HepG2 (cell line): Measurements from ENCODE around the gene RAPGEF6. TPM values are rescaled to one million over a fixed set of nuclear protein-coding genes. Genes with fewer than 3 reads are reported as not detected.
A peak's percentile ranks its signal among the peaks of the same experiment; 100 is the strongest.

Source experiments
- ARNT2 ChIP-seq: sonication (generic); formaldehyde crosslinking; IDR thresholded peaks from 2 replicates; pipeline ENCODE4 v1.8.0; 2022; ENCODE audit warnings: mild to moderate bottlenecking, low read depth, missing genetic modification reagents, moderate library complexity
- RERE ChIP-seq: IDR thresholded peaks from 2 replicates; pipeline ENCODE4 v1.6.1; 2016; ENCODE audit warnings: low read depth, missing genetic modification reagents, missing compliant biosample characterization
- RFXAP ChIP-seq: sonication (generic); formaldehyde crosslinking; IDR thresholded peaks from 2 replicates; pipeline ENCODE4 v1.4.0; 2020; ENCODE audit warnings: missing genetic modification reagents, borderline replicate concordance
- SATB2 ChIP-seq: sonication (generic); formaldehyde crosslinking; IDR thresholded peaks from 2 replicates; pipeline ENCODE4 v1.5.0; 2020; ENCODE audit warnings: missing genetic modification reagents
- SP140L ChIP-seq: sonication (generic); formaldehyde crosslinking; IDR thresholded peaks from 2 replicates; pipeline ENCODE4 v1.4.0; 2020; ENCODE audit warnings: missing genetic modification reagents, borderline replicate concordance
- ZFP82 ChIP-seq: sonication (generic); formaldehyde crosslinking; IDR thresholded peaks from 2 replicates; pipeline ENCODE4 v1.5.1; 2020; ENCODE audit warnings: mild to moderate bottlenecking, missing genetic modification reagents, borderline replicate concordance
- ZNF160 ChIP-seq: sonication (generic); formaldehyde crosslinking; IDR thresholded peaks from 2 replicates; pipeline ENCODE4 v1.8.0; 2022; ENCODE audit warnings: mild to moderate bottlenecking, inconsistent platforms, missing genetic modification reagents
- ZNF7 ChIP-seq: IDR thresholded peaks from 2 replicates; pipeline ENCODE4 v1.6.1; 2016; ENCODE audit warnings: missing biosample characterization, missing genetic modification reagents
- ZNF761 ChIP-seq: sonication (generic); formaldehyde crosslinking; conservative IDR thresholded peaks from 2 replicates; pipeline ENCODE4 v1.4.0; 2020; ENCODE audit warnings: mild to moderate bottlenecking, missing genetic modification reagents
- polyA plus RNA-seq, 8 experiments: library from polyadenylated mRNA; depleted of rRNA in 3 of 8; stranded (reverse) in 7 of 8; unstranded in 1 of 8; fragments of >200 nt; fragmentation: Illumina TruSeq in 4 of 8; extraction: Trizol in 4 of 8; gene quantifications; 2 replicates each; pipeline versions ENCODE4 v1.2.1 to v1.2.3, GENCODE V29; 2011 to 2016; ENCODE audit warnings: low read depth in 4 of 8, missing spikeins in 1 of 8, mixed read lengths in 1 of 8; ENCODE audit not compliant: insufficient read depth in 1 of 8
- total RNA-seq, 5 experiments: library from RNA; depleted of rRNA; stranded (reverse); fragments of >200 nt; fragmentation: Illumina TruSeq; extraction: Trizol; gene quantifications; 2 replicates each; pipeline ENCODE4 v1.2.3, GENCODE V29; 2016; ENCODE audit warnings: low read depth in 1 of 5
- TF ChIP-seq, protein P1 (sequence below), 2 experiments: sonication (generic) in 1 of 2; formaldehyde crosslinking in 1 of 2; IDR thresholded peaks; 2 replicates each; pipeline versions ENCODE4 v1.4.0 to v1.6.1; 2016 to 2020; ENCODE audit warnings: borderline replicate concordance in 1 of 2, low read depth in 1 of 2, mild to moderate bottlenecking in 1 of 2, missing genetic modification reagents in 1 of 2
- TF ChIP-seq, protein P2 (sequence below): sonication (generic); formaldehyde crosslinking; IDR thresholded peaks from 2 replicates; pipeline ENCODE4 v1.8.1; 2023; ENCODE audit warnings: mild to moderate bottlenecking, missing genetic modification reagents
- TF ChIP-seq, protein P3 (sequence below): sonication (generic); formaldehyde crosslinking; IDR thresholded peaks from 2 replicates; pipeline ENCODE4 v1.5.1; 2020; ENCODE audit warnings: mild to moderate bottlenecking, missing genetic modification reagents, moderate library complexity

The RAPGEF6 gene
- total and polyA plus RNA-seq, 2 of the 13 experiments (the other 11 are each of a cell fraction or from before 2014, with no cell fraction given): 7.7 to 24.6 TPM

GRCh38 chr5:131634666-131634995 is 398 bp downstream of the RAPGEF6 start (continued):
- TF ChIP-seq, protein P1, sequence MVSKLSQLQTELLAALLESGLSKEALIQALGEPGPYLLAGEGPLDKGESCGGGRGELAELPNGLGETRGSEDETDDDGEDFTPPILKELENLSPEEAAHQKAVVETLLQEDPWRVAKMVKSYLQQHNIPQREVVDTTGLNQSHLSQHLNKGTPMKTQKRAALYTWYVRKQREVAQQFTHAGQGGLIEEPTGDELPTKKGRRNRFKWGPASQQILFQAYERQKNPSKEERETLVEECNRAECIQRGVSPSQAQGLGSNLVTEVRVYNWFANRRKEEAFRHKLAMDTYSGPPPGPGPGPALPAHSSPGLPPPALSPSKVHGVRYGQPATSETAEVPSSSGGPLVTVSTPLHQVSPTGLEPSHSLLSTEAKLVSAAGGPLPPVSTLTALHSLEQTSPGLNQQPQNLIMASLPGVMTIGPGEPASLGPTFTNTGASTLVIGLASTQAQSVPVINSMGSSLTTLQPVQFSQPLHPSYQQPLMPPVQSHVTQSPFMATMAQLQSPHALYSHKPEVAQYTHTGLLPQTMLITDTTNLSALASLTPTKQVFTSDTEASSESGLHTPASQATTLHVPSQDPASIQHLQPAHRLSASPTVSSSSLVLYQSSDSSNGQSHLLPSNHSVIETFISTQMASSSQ (IDR thresholded peaks at IDR 0.05; ENCODE audit: low read depth): no peak
- TF ChIP-seq, protein P1 (CRISPR knock-in tag; IDR thresholded peaks at IDR 0.05; ENCODE audit: borderline replicate concordance): peak; percentile 36; the same call in 1 of the 2 replicates
- TF ChIP-seq ZNF160 (CRISPR knock-in tag) (no peak), SP140L (CRISPR knock-in tag) (no peak; the same call in 1 of the 2 replicates), ZNF761 (0 out of 2 replicates have a peak, but pooled peaks have one; percentile 34), ZNF7 (CRISPR knock-in tag) (no peak), SATB2 (CRISPR knock-in tag) (no peak), RFXAP (CRISPR knock-in tag) (no peak), ZFP82 (CRISPR knock-in tag) (no peak), RERE (no peak), ARNT2 (no peak)
- TF ChIP-seq, protein P2, sequence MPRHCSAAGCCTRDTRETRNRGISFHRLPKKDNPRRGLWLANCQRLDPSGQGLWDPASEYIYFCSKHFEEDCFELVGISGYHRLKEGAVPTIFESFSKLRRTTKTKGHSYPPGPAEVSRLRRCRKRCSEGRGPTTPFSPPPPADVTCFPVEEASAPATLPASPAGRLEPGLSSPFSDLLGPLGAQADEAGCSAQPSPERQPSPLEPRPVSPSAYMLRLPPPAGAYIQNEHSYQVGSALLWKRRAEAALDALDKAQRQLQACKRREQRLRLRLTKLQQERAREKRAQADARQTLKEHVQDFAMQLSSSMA: no peak
- TF ChIP-seq, protein P3, sequence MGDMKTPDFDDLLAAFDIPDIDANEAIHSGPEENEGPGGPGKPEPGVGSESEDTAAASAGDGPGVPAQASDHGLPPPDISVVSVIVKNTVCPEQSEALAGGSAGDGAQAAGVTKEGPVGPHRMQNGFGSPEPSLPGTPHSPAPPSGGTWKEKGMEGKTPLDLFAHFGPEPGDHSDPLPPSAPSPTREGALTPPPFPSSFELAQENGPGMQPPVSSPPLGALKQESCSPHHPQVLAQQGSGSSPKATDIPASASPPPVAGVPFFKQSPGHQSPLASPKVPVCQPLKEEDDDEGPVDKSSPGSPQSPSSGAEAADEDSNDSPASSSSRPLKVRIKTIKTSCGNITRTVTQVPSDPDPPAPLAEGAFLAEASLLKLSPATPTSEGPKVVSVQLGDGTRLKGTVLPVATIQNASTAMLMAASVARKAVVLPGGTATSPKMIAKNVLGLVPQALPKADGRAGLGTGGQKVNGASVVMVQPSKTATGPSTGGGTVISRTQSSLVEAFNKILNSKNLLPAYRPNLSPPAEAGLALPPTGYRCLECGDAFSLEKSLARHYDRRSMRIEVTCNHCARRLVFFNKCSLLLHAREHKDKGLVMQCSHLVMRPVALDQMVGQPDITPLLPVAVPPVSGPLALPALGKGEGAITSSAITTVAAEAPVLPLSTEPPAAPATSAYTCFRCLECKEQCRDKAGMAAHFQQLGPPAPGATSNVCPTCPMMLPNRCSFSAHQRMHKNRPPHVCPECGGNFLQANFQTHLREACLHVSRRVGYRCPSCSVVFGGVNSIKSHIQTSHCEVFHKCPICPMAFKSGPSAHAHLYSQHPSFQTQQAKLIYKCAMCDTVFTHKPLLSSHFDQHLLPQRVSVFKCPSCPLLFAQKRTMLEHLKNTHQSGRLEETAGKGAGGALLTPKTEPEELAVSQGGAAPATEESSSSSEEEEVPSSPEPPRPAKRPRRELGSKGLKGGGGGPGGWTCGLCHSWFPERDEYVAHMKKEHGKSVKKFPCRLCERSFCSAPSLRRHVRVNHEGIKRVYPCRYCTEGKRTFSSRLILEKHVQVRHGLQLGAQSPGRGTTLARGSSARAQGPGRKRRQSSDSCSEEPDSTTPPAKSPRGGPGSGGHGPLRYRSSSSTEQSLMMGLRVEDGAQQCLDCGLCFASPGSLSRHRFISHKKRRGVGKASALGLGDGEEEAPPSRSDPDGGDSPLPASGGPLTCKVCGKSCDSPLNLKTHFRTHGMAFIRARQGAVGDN: no peak
